Ascending aorta (tissue), 2 donors: ENCODE results near the gene NDUFB4. TPM values are rescaled to one million over a fixed set of nuclear protein-coding genes. Genes with fewer than 3 reads are reported as not detected.

Source experiments
- DNase-seq, 2 donors: peaks; one replicate each; pipeline ENCODE4 v3.0.0-alpha.2; 2019; ENCODE audit warnings: low spot score in 2 of 2
- H3K27ac ChIP-seq, 2 donors: fragments of 200-600 bp; sonication (generic); one replicate each; pipeline ENCODE4 v1.5.1; 2016 to 2017; ENCODE audit warnings: mild to moderate bottlenecking in 1 of 2
- H3K27me3 ChIP-seq: fragments of 200-600 bp; sonication (generic); one replicate; pipeline ENCODE4 v1.5.1; 2017
- H3K36me3 ChIP-seq, 2 donors: fragments of 200-600 bp; sonication (generic); one replicate each; pipeline ENCODE4 v1.5.1; 2016
- H3K4me1 ChIP-seq, 2 donors: fragments of 200-600 bp; sonication (generic); one replicate each; pipeline ENCODE4 v1.5.1; 2016 to 2017; ENCODE audit warnings: mild to moderate bottlenecking in 1 of 2
- H3K4me3 ChIP-seq, 2 donors: fragments of 200-600 bp; sonication (generic); one replicate each; pipeline ENCODE4 v1.5.1; 2016 to 2017; ENCODE audit warnings: mild to moderate bottlenecking in 1 of 2
- H3K9me3 ChIP-seq, 2 donors: fragments of 200-600 bp; sonication (generic); one replicate each; pipeline ENCODE4 v1.5.1; 2016
- intact Hi-C: fragments of 100-400 bp; cut with DNase I; formaldehyde crosslinking; loops from one replicate; pipeline ENCODE4 v1.15.1; 2023
- total RNA-seq: library from RNA; depleted of rRNA; stranded (reverse); fragments of >200 nt; gene quantifications from one replicate; pipeline ENCODE4 v1.1.0, GENCODE V29; 2016
- TF ChIP-seq, protein P1 (sequence below), 3 experiments: fragments of 200-600 bp in 2 of 3; fragments of 450-650 bp in 1 of 3; sonication (generic) in 2 of 3; IDR thresholded peaks; one replicate each; pipeline ENCODE4 v1.5.1; 2016 to 2019; ENCODE audit warnings: antibody characterized with exemption in 3 of 3, mild to moderate bottlenecking in 1 of 3, moderate library complexity in 1 of 3

The NDUFB4 gene
- total RNA-seq, 1 donor from 2014 or later, result 37.0 TPM

GRCh38 chr3:120555657-120556509, 40.3 kb upstream of the NDUFB4 start:
- TF ChIP-seq, protein P1, sequence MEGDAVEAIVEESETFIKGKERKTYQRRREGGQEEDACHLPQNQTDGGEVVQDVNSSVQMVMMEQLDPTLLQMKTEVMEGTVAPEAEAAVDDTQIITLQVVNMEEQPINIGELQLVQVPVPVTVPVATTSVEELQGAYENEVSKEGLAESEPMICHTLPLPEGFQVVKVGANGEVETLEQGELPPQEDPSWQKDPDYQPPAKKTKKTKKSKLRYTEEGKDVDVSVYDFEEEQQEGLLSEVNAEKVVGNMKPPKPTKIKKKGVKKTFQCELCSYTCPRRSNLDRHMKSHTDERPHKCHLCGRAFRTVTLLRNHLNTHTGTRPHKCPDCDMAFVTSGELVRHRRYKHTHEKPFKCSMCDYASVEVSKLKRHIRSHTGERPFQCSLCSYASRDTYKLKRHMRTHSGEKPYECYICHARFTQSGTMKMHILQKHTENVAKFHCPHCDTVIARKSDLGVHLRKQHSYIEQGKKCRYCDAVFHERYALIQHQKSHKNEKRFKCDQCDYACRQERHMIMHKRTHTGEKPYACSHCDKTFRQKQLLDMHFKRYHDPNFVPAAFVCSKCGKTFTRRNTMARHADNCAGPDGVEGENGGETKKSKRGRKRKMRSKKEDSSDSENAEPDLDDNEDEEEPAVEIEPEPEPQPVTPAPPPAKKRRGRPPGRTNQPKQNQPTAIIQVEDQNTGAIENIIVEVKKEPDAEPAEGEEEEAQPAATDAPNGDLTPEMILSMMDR (IDR thresholded peaks at IDR 0.05), result no peak
- Histone ChIP-seq H3K4me3 (no peak overlapping the region), H3K27me3 (no peaks in the 10 kb centered on the region), H3K9me3 (no peaks in the 10 kb centered on the region), H3K36me3 (no peaks in the 10 kb centered on the region), H3K4me1 (peaks cover 15 to 25% of the 10 kb centered on the region in 2 donors), H3K27ac (peak overlapping the region; percentile 68 to 70)
- intact Hi-C loops, result loop anchor here (10.0 kb wide), 2 partner anchors 189 to 661 kb away; partner anchors contain the start of genes GTF2E1 and RABL3
- DNase-seq, result peak in 1 of 2 donors; percentile 73

DNA sequence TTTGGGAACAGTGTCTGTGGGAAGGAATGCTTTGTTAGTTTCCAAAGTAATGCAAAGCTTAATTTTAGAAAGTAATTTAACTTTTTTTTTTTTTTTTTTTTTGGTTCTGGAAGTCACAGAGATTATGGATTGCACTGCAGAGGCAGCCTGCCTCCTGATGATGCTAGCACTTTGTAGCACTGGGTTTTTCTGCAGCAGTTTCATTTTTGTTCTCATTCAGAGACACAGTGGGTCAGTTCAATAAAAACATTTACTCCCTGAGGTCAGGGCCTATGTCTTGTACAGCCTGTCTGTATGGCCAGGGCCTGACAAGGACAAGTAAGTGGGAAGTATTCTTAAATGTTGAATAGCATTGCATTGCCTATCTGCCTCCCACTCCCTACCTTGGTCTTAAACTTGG, 39.0 kb upstream of the NDUFB4 start:
- H3K36me3 ChIP-seq, result no peaks in the 10 kb centered on the region
- H3K27me3 ChIP-seq, result no peaks in the 10 kb centered on the region
- no peak for DNase-seq
- H3K9me3 ChIP-seq, result no peaks in the 10 kb centered on the region
- H3K4me3 ChIP-seq, result no peak overlapping the region
- peaks cover 15 to 25% of the 10 kb centered on the region in 2 donors for H3K4me1 ChIP-seq
- intact Hi-C loops, result loop anchor here (10.0 kb wide), 2 partner anchors 188 to 662 kb away; partner anchors contain the start of genes GTF2E1 and RABL3
- H3K27ac ChIP-seq, result peak overlapping the region; percentile 67 to 70
- TF ChIP-seq, protein P1 (IDR thresholded peaks at IDR 0.05), result no peak

DNA sequence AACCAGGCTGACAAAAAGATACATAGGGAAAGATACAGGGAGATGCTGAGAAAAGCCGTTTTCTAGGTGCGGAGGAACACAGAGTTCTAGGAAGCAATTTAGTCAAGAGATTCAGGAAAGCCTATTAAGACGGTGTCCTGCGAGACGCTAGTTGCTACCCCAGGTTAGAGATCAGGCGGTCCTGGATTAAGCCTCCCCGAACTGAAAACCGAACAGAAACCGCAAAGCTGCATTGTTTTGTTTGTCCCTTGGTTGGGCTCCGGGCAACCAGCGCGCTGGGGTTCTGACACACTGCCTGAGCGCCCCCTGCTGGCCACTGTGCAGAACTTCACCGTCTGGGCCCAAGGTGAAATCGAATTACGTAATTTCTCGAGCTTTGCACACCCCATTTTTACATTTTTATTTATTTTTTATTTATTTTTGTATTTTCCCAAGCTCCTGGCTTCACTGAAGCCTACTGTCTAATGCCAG, 37.3 kb upstream of the NDUFB4 start:
- TF ChIP-seq, protein P1 (IDR thresholded peaks at IDR 0.05), result peak; percentile 92 to 98 (median 97)
- Histone ChIP-seq H3K9me3 (no peaks in the 10 kb centered on the region), H3K27me3 (no peaks in the 10 kb centered on the region), H3K27ac (peak overlapping the region; percentile 67 to 89), H3K36me3 (no peaks in the 10 kb centered on the region), H3K4me3 (peak overlapping the region; percentile 42 to 66), H3K4me1 (peaks cover 15 to 25% of the 10 kb centered on the region in 2 donors)
- peak; percentile 62 to 93 for DNase-seq
- intact Hi-C loops, result loop anchor here (1.0 to 10.0 kb wide), 8 partner anchors 37 to 664 kb away; partner anchors contain the start of genes GSK3B, GTF2E1, LRRC58 and NDUFB4

DNA sequence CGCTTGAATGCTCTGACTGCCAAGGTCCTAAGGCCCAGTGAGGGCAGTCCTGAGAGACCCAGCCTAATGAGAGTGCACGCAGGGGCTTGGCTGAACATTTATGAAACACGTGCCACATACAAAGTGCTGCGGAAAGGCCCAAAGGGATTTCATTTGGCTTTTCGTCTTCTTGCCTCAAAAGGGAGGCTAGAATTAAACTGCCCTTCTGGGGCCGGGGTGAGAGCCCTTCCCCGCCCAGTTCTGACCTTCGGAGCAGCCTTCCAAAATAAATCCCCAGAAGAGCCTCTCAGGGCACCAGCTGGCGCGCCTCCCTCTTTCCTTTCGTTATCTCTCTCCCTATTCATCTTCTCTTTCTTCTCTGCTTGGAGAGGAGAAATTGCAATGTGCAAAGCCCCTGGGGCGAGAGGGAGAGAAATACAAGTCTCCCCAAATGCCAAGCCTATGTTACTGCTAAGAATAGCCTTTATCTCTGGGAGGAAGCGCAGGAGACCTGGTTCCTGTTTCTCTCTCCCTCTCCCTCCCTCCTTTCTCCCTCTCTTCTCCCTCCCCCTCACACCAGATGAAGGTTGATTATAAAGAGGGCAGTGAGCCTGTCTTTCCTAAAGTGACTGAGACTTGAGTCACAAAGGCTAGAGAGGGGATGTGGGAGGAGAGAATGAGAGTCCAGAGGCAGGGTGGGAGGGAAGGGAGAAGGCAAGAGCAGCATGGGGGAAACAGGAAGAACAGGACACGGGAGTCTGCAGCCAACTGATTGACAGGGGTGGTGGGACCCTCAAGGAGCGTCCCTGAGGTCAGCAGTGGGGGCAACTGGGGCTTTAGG, 36.7 kb upstream of the NDUFB4 start:
- peak overlapping the region; percentile 67 to 89 for H3K27ac ChIP-seq
- peak overlapping the region; percentile 42 to 66 for H3K4me3 ChIP-seq
- no peaks in the 10 kb centered on the region for H3K27me3 ChIP-seq
- TF ChIP-seq, protein P1 (IDR thresholded peaks at IDR 0.05), result no peak
- peaks cover 15 to 25% of the 10 kb centered on the region in 2 donors for H3K4me1 ChIP-seq
- DNase-seq, result peak in 1 of 2 donors; percentile 73
- H3K36me3 ChIP-seq, result no peaks in the 10 kb centered on the region
- intact Hi-C loops, result loop anchor here (1.0 to 10.0 kb wide), 8 partner anchors 37 to 665 kb away; partner anchors contain the start of genes GSK3B, GTF2E1, LRRC58 and NDUFB4
- H3K9me3 ChIP-seq, result no peaks in the 10 kb centered on the region
